GM23338 (cell line): ENCODE data around the gene ERVMER34-1. TPM values are rescaled to one million over a fixed set of nuclear protein-coding genes. Genes with fewer than 3 reads are reported as not detected.

Experiments used
- ATAC-seq: fragments of 200-7000 bp; cut with Tn5 transposase; 3 replicates; pipeline ENCODE4 v1.9.1; 2020
- DNase-seq: peaks from one replicate; pipeline ENCODE4 v3.0.0-alpha.2; 2015; ENCODE audit warnings: low spot score
- H2AFZ ChIP-seq: fragments of 200-600 bp; sonication (generic); 2 replicates; pipeline ENCODE4 v1.8.0; 2016; ENCODE audit warnings: antibody characterized with exemption, mild to moderate bottlenecking, moderate library complexity
- H3F3A ChIP-seq: fragments of 200-600 bp; sonication (generic); replicated peaks from 2 replicates; pipeline ENCODE4 v1.8.0; 2017; ENCODE audit warnings: antibody characterized with exemption, mixed run types, low read depth
- H3K27ac ChIP-seq: fragments of 200-600 bp; sonication (generic); 2 replicates; pipeline ENCODE4 v1.6.1; 2016; ENCODE audit warnings: low read depth
- H3K27me3 ChIP-seq: fragments of 200-600 bp; sonication (generic); 2 replicates; pipeline ENCODE4 v1.8.0; 2016; ENCODE audit warnings: mild to moderate bottlenecking, mixed run types, moderate library complexity; ENCODE audit not compliant: insufficient read depth
- H3K36me3 ChIP-seq: fragments of 200-600 bp; sonication (generic); 2 replicates; pipeline ENCODE4 v1.8.0; 2016; ENCODE audit warnings: mild to moderate bottlenecking; ENCODE audit not compliant: insufficient read depth
- H3K4me1 ChIP-seq: fragments of 200-600 bp; sonication (generic); 2 replicates; pipeline ENCODE4 v1.8.0; 2016; ENCODE audit warnings: mild to moderate bottlenecking, moderate library complexity; ENCODE audit not compliant: insufficient read depth
- H3K4me2 ChIP-seq: fragments of 200-600 bp; sonication (generic); 2 replicates; pipeline ENCODE4 v1.7.1; 2017; ENCODE audit warnings: mixed run types
- H3K4me3 ChIP-seq: fragments of 200-600 bp; sonication (generic); 2 replicates; pipeline ENCODE4 v1.6.1; 2016; ENCODE audit warnings: mixed run types
- H3K79me2 ChIP-seq: fragments of 200-600 bp; sonication (generic); replicated peaks from 2 replicates; pipeline ENCODE4 v1.8.0; 2017; ENCODE audit warnings: mild to moderate bottlenecking; ENCODE audit not compliant: insufficient read depth
- H3K9me2 ChIP-seq: fragments of 200-600 bp; sonication (generic); 2 replicates; pipeline ENCODE4 v1.8.0; 2017; ENCODE audit not compliant: insufficient read depth
- H4K20me1 ChIP-seq: fragments of 200-600 bp; sonication (generic); replicated peaks from 2 replicates; pipeline ENCODE4 v1.8.0; 2017; ENCODE audit warnings: mild to moderate bottlenecking; ENCODE audit not compliant: insufficient read depth
- H3K27ac Mint-ChIP-seq: 2 replicates; pipeline ENCODE4 v1.8.0; 2020; ENCODE audit warnings: inconsistent platforms, mild to moderate bottlenecking, moderate library complexity, mixed read lengths
- H3K27me3 Mint-ChIP-seq: 3 replicates; pipeline ENCODE4 v1.8.0; 2022; ENCODE audit warnings: low read depth, mild to moderate bottlenecking, moderate library complexity, mixed read lengths, inconsistent platforms; ENCODE audit not compliant: insufficient read depth, poor library complexity
- H3K36me3 Mint-ChIP-seq: 3 replicates; pipeline ENCODE4 v1.8.0; 2021; ENCODE audit warnings: low read depth, mild to moderate bottlenecking, inconsistent platforms, moderate library complexity, mixed read lengths
- H3K4me1 Mint-ChIP-seq: 3 replicates; pipeline ENCODE4 v1.8.0; 2020; ENCODE audit warnings: mild to moderate bottlenecking, inconsistent platforms, mixed read lengths
- H3K4me3 Mint-ChIP-seq: 3 replicates; pipeline ENCODE4 v1.8.0; 2021; ENCODE audit warnings: moderate library complexity, mild to moderate bottlenecking, inconsistent platforms, mixed read lengths
- H3K9me3 Mint-ChIP-seq: 3 replicates; pipeline ENCODE4 v1.8.0; 2020; ENCODE audit warnings: moderate library complexity, mild to moderate bottlenecking, inconsistent platforms, mixed read lengths
- EZH2 ChIP-seq: fragments of 200-600 bp; sonication (generic); IDR thresholded peaks from one replicate; pipeline ENCODE4 v1.8.0; 2017; ENCODE audit warnings: antibody characterized with exemption, mild to moderate bottlenecking, low read depth; ENCODE audit not compliant: unreplicated experiment
- JUNB ChIP-seq: IDR thresholded peaks from one replicate; pipeline ENCODE4 v1.6.1; 2016; ENCODE audit warnings: antibody characterized with exemption; ENCODE audit not compliant: unreplicated experiment
- POLR2AphosphoS5 ChIP-seq: IDR thresholded peaks from 2 replicates; pipeline ENCODE4 v1.6.1; 2016; ENCODE audit warnings: antibody characterized with exemption, low read depth
- STAT1 ChIP-seq: IDR thresholded peaks from one replicate; pipeline ENCODE4 v1.6.1; 2016; ENCODE audit warnings: antibody characterized with exemption; ENCODE audit not compliant: unreplicated experiment
- ZNF114 ChIP-seq: fragments of 250-450 bp; sonication (Bioruptor Pico); IDR thresholded peaks from 2 replicates; pipeline ENCODE4 v1.5.0; 2020; ENCODE audit warnings: mild to moderate bottlenecking, moderate library complexity
- ZNF331 ChIP-seq: fragments of 250-450 bp; sonication (Bioruptor Pico); IDR thresholded peaks from 2 replicates; pipeline ENCODE4 v1.5.0; 2020; ENCODE audit warnings: low read depth, mild to moderate bottlenecking, moderate library complexity
- polyA plus RNA-seq: library from polyadenylated mRNA; unstranded; fragments of >200 nt; fragmentation: Nextera tagmentation; extraction: Ambion mirVana; gene quantifications from 2 replicates; pipeline ENCODE4 v1.2.1, GENCODE V29; 2016
- total RNA-seq: library from RNA; depleted of rRNA; stranded (reverse); fragments of >200 nt; shearing (Covaris generic); gene quantifications from 2 replicates; pipeline ENCODE4 v1.2.3, GENCODE V29; 2014
- TF ChIP-seq, protein P1 (sequence below): fragments of 250-450 bp; sonication (Bioruptor Pico); IDR thresholded peaks from 2 replicates; pipeline ENCODE4 v1.5.0; 2020; ENCODE audit warnings: mild to moderate bottlenecking, moderate library complexity

The ERVMER34-1 gene
- total and polyA plus RNA-seq, 2 experiments from 2014 or later, result 15.9 to 34.1 TPM

- TF ChIP-seq, protein P1, sequence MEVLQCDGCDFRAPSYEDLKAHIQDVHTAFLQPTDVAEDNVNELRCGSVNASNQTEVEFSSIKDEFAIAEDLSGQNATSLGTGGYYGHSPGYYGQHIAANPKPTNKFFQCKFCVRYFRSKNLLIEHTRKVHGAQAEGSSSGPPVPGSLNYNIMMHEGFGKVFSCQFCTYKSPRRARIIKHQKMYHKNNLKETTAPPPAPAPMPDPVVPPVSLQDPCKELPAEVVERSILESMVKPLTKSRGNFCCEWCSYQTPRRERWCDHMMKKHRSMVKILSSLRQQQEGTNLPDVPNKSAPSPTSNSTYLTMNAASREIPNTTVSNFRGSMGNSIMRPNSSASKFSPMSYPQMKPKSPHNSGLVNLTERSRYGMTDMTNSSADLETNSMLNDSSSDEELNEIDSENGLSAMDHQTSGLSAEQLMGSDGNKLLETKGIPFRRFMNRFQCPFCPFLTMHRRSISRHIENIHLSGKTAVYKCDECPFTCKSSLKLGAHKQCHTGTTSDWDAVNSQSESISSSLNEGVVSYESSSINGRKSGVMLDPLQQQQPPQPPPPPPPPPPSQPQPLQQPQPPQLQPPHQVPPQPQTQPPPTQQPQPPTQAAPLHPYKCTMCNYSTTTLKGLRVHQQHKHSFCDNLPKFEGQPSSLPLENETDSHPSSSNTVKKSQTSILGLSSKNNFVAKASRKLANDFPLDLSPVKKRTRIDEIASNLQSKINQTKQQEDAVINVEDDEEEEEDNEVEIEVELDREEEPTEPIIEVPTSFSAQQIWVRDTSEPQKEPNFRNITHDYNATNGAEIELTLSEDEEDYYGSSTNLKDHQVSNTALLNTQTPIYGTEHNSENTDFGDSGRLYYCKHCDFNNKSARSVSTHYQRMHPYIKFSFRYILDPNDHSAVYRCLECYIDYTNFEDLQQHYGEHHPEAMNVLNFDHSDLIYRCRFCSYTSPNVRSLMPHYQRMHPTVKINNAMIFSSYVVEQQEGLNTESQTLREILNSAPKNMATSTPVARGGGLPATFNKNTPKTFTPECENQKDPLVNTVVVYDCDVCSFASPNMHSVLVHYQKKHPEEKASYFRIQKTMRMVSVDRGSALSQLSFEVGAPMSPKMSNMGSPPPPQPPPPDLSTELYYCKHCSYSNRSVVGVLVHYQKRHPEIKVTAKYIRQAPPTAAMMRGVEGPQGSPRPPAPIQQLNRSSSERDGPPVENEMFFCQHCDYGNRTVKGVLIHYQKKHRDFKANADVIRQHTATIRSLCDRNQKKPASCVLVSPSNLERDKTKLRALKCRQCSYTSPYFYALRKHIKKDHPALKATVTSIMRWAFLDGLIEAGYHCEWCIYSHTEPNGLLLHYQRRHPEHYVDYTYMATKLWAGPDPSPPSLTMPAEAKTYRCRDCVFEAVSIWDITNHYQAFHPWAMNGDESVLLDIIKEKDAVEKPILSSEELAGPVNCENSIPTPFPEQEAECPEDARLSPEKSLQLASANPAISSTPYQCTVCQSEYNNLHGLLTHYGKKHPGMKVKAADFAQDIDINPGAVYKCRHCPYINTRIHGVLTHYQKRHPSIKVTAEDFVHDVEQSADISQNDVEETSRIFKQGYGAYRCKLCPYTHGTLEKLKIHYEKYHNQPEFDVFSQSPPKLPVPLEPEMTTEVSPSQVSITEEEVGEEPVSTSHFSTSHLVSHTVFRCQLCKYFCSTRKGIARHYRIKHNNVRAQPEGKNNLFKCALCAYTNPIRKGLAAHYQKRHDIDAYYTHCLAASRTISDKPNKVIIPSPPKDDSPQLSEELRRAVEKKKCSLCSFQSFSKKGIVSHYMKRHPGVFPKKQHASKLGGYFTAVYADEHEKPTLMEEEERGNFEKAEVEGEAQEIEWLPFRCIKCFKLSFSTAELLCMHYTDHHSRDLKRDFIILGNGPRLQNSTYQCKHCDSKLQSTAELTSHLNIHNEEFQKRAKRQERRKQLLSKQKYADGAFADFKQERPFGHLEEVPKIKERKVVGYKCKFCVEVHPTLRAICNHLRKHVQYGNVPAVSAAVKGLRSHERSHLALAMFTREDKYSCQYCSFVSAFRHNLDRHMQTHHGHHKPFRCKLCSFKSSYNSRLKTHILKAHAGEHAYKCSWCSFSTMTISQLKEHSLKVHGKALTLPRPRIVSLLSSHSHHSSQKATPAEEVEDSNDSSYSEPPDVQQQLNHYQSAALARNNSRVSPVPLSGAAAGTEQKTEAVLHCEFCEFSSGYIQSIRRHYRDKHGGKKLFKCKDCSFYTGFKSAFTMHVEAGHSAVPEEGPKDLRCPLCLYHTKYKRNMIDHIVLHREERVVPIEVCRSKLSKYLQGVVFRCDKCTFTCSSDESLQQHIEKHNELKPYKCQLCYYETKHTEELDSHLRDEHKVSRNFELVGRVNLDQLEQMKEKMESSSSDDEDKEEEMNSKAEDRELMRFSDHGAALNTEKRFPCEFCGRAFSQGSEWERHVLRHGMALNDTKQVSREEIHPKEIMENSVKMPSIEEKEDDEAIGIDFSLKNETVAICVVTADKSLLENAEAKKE, result no peak
Observed at GRCh38 chr4:52716364-52717151, 34.7 kb downstream of the ERVMER34-1 start (continued).

- H3K27ac ChIP-seq, result peak overlapping the region; percentile 92
- H3K9me2 ChIP-seq, result no peaks in the 10 kb centered on the region
- H3K79me2 ChIP-seq, result peaks cover 29% of the 10 kb centered on the region
- no peak for DNase-seq
- no peak for ATAC-seq
- no peak overlapping the region for H2AFZ ChIP-seq
- H3K4me2 ChIP-seq, result peak overlapping the region; percentile 88; the same call in 1 of the 2 replicates
- Mint-ChIP-seq H3K9me3 (peaks cover 3% of the 10 kb centered on the region; the same call in 2 of the 3 replicates), H3K27ac (no peak overlapping the region), H3K36me3 (peaks cover 82% of the 10 kb centered on the region), H3K27me3 (peaks cover 27% of the 10 kb centered on the region), H3K4me3 (peak overlapping the region; percentile 96; the same call in 2 of the 3 replicates), H3K4me1 (peaks cover 31% of the 10 kb centered on the region)
- H3K36me3 ChIP-seq, result peaks cover 56% of the 10 kb centered on the region
- peaks cover 33% of the 10 kb centered on the region for H3K4me1 ChIP-seq
- H3K27me3 ChIP-seq, result no peaks in the 10 kb centered on the region
- peak overlapping the region; percentile 94 for H3K4me3 ChIP-seq
- H3F3A ChIP-seq, result peaks cover 60% of the 10 kb centered on the region
- peaks cover 19% of the 10 kb centered on the region for H4K20me1 ChIP-seq
- TF ChIP-seq JUNB (no peak), STAT1 (no peak), EZH2 (no peak), ZNF114 (no peak), ZNF331 (CRISPR knock-in tag) (no peak), POLR2AphosphoS5 (no peak)
- TF ChIP-seq, protein P1, result no peak
Observed at GRCh38 chr4:52715914-52716313, 35.3 kb downstream of the ERVMER34-1 start.
